Measurements from ENCODE around the gene ASB9. TPM values are rescaled to one million over a fixed set of nuclear protein-coding genes. Genes with fewer than 3 reads are reported as not detected.

ASB9 gene
- total and polyA plus RNA-seq, 2 of the 8 experiments (the other 6 are each of a cell fraction or from before 2014, with no cell fraction given), result 0.54 to 1.2 TPM

DNA sequence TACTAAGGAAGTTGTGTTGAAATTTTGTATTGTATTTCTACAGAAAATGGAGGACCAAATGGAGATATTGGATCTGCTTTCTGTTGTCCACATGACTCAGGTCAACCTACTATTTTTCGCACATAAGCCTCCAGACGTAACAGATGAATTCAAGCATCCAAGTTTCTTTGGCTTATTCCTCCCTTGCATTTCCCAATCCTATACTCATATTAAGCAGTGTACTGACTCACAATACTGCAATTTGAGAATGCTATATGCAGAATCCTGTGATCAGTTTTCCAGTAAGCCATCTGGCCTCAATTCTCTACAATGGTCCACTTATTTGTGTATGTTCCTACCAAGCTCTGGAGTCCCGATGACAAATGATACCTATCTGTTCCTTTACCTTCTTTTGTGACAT, 75.7 kb downstream of the ASB9 start (continued):
- no peak for TF ChIP-seq GTF2F1 (IDR thresholded peaks at IDR 0.05; ENCODE audit: borderline replicate concordance, low read depth, low read length)

Other genes with a start within 250 kb of the ASB9 start
- gene ASB11, start 45.6 kb upstream of the ASB9 start, total RNA-seq (2021; fragmentation: NEBNext Ultra II Directional; extraction: Animal tissue kit (Norgen Biotek cat#: 25700)), result not detected in 2 replicates
- not detected in 2 replicates for gene ASB11, start 45.6 kb upstream of the ASB9 start, polyA plus RNA-seq (2011; rRNA removed)
- 13.4 and 15.7 TPM in 2 replicates for gene PIGA, start 65.4 kb upstream of the ASB9 start, total RNA-seq (2021; fragmentation: NEBNext Ultra II Directional; extraction: Animal tissue kit (Norgen Biotek cat#: 25700))
- 2.1 and 5.0 TPM in 2 replicates for gene PIGA, start 65.4 kb upstream of the ASB9 start, polyA plus RNA-seq (2011; rRNA removed)
- 0.19 TPM in 1 of 2 replicates, not detected in the other for gene VEGFD, start 114.3 kb upstream of the ASB9 start, total RNA-seq (2021; fragmentation: NEBNext Ultra II Directional; extraction: Animal tissue kit (Norgen Biotek cat#: 25700))
- 0.06 TPM in 1 of 2 replicates, not detected in the other for gene VEGFD, start 114.3 kb upstream of the ASB9 start, polyA plus RNA-seq (2011; rRNA removed)
- gene PIR, start 223.2 kb upstream of the ASB9 start, total RNA-seq (2021; fragmentation: NEBNext Ultra II Directional; extraction: Animal tissue kit (Norgen Biotek cat#: 25700)), result 9.4 and 10.3 TPM in 2 replicates
- gene PIR, start 223.2 kb upstream of the ASB9 start, polyA plus RNA-seq (2011; rRNA removed), result 5.1 and 6.4 TPM in 2 replicates
- gene BMX, start 230.7 kb upstream of the ASB9 start, total RNA-seq (2021; fragmentation: NEBNext Ultra II Directional; extraction: Animal tissue kit (Norgen Biotek cat#: 25700)), result not detected in 2 replicates
- not detected in 2 replicates for gene BMX, start 230.7 kb upstream of the ASB9 start, polyA plus RNA-seq (2011; rRNA removed)